Measurements from ENCODE around the gene ADAT1. TPM values are rescaled to one million over a fixed set of nuclear protein-coding genes. Genes with fewer than 3 reads are reported as not detected.
"Not testable (repeated sequence)": the region's sequence is repeated elsewhere in the genome, so short reads cannot be mapped to it uniquely, and the experiment has no call there.

Gene ADAT1
- total RNA-seq, 1 donor from 2014 or later = 56.9 TPM

GRCh38 chr16:75620326-75621169 is 2.5 kb downstream of the ADAT1 start:
- no peak for DNase-seq (ENCODE audit: low read depth in 2 of 2)

- no peak for DNase-seq (ENCODE audit: low read depth in 2 of 2)
Observed at GRCh38 chr16:75618780-75619179, 4.3 kb downstream of the ADAT1 start.

DNA sequence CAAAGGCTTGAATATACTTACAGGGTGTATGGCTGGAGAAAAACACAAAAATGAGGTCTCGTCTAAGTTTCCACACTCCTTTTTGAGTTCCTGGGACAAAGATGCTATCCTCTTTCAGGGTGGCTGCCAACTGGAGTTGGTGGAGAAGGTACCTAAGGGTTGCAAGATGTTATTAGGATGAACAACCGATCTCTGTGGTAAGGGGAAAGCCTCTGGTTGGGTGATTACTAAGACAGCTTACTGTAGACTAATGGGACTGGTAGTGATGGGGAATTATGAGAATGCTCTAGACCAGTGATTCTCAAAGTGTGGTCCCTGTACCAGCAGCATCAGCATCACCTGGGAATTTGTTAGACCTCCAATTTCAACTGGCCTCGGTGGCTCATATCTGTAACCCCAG is 6.0 kb downstream of the ADAT1 start:
- no peak for DNase-seq (ENCODE audit: low read depth in 2 of 2)

DNA sequence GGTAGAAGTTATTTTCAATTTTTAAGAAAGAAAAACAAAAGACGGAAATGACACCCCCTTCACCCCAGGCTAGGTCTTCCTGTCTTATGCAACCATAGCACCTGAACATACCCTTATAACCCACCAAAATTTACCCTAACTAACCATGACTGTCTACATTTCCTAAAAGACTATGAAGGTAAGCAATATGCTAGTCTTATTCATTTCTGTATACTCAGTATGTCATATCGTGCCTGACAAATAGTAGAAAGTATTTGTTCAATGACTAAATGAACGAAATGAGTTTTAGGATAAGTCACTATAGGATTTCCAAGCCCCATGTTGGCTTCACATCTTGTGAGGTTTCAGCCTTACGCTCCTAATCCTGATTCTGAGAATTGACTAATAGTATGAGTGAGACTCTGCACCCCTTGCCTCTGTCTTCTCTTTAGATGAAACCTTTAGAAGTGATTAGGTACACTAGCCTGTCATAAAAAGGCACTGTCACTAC is 6.5 kb downstream of the ADAT1 start:
- DNase-seq (ENCODE audit: low read depth in 2 of 2) = peak in 1 of 2 donors; percentile 9

DNA sequence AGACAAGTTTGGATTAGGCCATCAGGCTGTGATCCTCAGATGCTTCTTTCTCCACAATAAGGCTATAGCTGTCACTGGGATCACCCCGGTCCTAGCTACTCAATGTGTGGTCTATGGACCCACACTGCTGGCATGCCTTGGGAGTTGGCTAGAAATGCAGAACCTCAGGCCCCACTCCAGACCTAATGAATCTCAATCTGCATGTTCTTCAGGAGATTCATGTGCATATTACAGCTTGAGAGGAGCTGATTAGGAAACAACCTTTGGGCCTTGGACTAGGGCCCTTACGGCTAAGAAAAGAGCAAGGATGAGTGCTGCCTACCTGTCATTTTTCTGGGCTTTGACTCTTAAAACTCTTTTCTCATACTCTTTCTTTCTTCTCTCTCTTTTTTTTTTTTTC is 7.5 kb downstream of the ADAT1 start:
- DNase-seq (ENCODE audit: low read depth in 2 of 2) = no peak

DNA sequence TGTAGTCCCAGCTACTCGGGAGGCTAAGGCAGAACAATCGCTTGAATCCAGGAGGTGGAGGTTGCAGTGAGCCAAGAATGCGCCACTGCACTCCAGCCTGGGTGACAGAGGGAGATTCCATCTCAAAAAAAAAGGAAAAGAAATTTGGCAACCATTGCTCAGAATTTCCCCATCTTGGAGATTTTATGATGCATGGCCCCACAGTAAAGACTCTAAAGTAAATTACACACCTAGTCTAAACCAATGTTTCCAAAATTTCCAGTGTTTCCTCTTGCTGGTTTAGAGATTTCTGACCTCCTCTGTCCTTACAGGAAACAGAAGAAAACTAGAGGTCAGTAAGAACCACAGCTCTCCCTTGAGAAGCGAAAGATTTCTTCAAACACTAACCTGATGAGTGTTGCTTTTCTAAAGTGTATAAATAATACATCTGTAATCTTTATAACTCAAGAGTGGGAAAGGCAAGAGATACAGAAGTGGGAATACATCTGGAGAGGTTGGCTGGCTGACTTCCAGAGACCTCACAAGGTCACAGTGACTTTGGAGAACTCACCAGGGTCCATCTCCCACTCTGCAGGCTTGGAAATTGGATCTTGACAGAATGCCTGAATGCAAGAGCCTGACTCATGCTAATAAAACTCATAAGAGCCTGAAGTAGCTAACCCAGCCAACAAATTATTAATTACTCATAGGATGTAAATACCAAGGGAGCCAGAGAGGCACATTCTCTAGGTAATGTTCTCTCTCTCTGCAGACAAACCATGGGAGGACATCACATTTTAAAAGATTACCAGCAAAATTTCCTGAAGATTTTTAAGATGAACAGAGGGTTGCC is 8.8 kb downstream of the ADAT1 start:
- DNase-seq (ENCODE audit: low read depth in 2 of 2) = peak in 1 of 2 donors; percentile 58

DNA sequence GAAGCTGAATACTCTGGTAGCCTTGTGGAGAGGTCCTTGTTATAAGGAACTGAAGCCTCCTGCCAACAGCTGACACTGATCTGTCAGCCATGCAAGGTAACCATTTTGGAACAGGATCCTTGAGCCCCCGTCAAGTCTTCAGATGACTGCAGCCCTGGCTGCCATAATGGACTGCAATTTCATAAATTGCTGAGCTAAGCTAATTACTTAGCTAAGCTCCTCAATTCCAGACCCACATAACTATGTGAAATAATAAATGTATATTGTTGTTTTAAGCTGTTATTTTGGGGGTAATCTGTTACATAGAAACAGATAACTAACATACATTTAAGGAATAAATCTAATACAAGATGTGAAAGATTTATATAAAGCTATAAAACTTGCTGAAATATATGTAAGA is 16.6 kb downstream of the ADAT1 start:
- no peak for DNase-seq (ENCODE audit: low read depth in 2 of 2)

- no peak for DNase-seq (ENCODE audit: low read depth in 2 of 2)
Observed at GRCh38 chr16:75603241-75603640, 19.8 kb downstream of the ADAT1 start.

- no peak for DNase-seq (ENCODE audit: low read depth in 2 of 2)
Observed at GRCh38 chr16:75599452-75600277, 23.4 kb downstream of the ADAT1 start.

DNA sequence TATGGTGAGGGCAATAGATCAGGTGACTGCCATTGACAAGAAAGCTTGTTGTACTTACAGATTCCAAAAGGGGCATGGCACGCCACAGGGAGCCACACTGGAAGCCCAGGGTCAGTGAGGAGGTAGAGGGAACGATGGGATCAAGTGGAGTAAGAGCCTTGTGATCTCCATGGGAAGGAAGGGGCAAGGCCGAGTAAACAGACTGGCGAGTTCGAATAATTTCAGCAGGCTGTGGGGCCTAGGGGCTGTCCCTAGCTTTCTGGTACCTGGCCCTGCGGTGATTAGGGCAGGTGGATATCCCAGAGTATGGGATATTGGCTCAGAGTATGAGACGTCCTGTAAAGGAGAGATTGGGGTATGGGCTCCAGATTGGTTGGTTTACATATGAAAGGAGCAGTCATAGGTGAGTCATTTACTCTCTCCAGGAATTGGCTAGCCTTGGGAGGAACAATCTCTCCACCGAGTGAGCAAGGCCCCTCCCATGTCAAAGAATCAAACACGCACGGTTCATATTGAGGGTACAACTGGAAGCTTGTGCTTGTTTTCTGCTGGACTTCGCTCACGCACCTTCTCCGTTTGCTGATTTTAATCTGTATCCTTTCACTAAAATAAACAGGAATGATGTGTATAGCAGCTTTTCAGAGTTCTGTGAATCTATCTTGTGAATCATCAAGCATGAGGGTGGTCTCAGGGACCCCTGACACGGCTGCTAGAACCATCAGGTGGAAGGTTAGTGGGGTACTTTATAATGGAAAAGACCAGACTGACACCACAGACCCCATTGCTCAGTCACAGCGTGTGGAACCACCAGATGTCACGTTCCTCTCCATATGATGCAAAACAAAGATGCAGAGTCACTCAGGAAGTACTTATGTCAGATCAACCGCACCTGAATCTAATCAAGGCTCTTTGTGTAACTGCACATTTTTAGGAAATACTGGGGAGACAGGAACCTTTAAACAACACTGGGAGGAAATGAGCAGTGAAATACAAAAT is 29.0 kb downstream of the ADAT1 start:
- peak; percentile 88 to 91 for DNase-seq (ENCODE audit: low read depth in 2 of 2)

DNA sequence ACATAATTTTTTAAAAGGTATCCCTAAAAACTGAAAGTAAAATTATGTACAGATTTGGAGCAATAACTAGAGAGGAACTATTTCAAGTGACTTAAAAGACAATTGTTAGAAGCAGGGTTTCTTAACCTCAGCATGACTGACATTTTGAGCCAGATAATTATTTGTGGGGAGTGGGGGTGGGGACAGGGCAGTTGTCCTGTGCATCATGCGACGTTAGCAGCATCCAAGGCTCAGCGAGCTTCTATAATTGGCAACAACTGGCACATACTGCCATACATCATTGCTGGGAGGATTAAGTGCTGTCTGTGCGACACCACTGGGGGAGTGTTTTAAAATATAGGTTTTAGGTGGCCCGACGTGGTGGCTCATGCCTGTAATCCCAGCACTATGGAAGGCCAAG is 29.8 kb downstream of the ADAT1 start:
- no peak for DNase-seq (ENCODE audit: low read depth in 2 of 2)

DNA sequence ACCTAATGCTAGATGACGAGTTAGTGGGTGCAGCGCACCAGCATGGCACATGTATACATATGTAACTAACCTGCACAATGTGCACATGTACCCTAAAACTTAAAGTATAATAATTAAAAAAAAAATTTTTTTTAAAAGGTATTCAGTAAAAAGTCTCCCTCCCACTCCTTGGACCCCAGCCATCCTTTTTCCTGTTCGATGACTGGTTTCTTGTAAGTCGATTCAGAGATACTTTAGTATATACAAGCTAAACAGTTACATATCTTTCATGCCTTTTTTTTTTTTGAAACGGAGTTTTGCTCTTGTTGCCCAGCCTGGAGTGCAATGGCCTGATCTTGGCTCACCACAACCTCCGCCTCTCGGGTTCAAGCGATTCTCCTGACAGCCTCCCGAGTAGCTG is 31.2 kb downstream of the ADAT1 start:
- DNase-seq (ENCODE audit: low read depth in 2 of 2) = not testable (repeated sequence)

GRCh38 chr16:75590920-75591843 is 31.9 kb downstream of the ADAT1 start:
- peak; percentile 62 to 85 for DNase-seq (ENCODE audit: low read depth in 2 of 2)

- peak in 1 of 2 donors; percentile 91 for DNase-seq (ENCODE audit: low read depth in 2 of 2)
Observed at GRCh38 chr16:75589306-75589705, 33.8 kb downstream of the ADAT1 start.

GRCh38 chr16:75588716-75589115 is 34.4 kb downstream of the ADAT1 start:
- no peak for DNase-seq (ENCODE audit: low read depth in 2 of 2)

DNA sequence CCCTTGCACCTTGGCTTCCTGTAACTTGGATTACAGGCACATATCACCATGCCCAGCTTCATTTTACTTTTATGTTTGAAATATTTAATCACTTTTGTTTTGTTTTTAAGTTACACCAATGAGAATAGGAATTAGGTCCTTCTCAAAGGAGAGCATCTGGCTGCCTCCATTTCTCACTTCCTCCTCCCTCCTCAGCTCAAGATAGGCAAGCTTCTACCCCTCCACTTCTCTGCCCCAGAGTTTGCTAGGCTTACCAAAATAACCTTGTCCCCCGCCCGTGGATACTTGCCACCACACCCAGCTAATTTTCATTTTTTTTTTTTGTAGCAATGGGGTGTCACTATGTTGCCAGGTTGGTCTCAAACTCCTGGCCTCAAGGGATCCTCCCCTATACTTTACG is 39.0 kb downstream of the ADAT1 start:
- no peak for DNase-seq (ENCODE audit: low read depth in 2 of 2)

DNA sequence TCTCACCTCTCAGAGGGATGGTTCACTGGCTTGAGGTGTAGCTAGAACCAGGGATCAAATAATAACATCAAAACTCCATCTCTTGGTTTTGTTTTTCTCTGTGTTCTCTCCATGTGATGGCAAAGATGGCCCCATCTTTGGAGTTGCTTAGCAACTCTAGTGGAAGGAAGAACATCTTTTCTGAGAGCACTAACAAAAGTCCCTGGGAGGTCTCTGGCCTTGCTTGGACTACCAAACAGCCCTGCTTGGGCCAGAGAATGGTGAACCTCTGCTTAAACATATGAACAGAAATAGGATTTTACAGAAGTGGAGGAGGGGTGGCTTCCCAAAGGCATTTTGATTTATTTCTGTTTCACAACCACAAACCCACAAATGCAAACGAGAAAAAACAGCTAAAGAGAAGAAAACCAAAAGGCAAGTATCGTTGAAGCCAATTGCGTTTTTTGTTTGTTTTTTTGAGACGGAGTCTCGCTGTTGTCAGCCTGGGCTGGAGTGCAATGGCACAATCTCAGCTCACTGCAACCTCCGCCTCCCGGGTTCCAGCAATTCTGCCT is 43.7 kb downstream of the ADAT1 start:
- DNase-seq (ENCODE audit: low read depth in 2 of 2) = no peak

GRCh38 chr16:75578725-75579124 is 44.4 kb downstream of the ADAT1 start:
- no peak for DNase-seq (ENCODE audit: low read depth in 2 of 2)

DNA sequence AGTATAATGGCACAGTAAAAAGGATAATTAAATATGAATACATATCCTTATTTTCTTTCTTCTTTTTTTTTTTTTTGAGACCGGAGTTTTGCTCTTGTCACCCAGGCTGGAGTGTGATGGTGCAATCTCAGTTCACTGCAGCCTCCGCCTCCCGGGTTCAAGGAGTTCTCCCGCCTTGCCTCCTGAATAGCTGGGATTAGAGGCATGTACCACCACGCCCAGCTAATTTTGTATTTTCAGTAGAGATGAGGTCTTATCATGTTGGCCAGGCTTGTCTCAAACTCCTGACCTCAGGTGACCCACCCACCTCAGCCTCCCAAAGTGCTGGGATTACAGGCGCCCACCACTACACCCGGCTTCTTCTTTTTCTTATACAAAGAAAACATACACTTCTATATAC is 44.9 kb downstream of the ADAT1 start:
- DNase-seq (ENCODE audit: low read depth in 2 of 2) = no peak

Data from lung microvascular endothelial cell (primary cell).